Measurements from ENCODE around the gene ZMIZ1.

The ZMIZ1 gene

GRCh38 chr10:79304479-79305087 is 235.8 kb downstream of the ZMIZ1 start:
- Histone ChIP-seq H3K4me3 (ENCODE audit: low read depth, low read length) (no peak overlapping the region), H3K4me1 (ENCODE audit: control insufficient read depth, insufficient read depth, low read length) (no peaks in the 10 kb centered on the region), H3K9me3 (ENCODE audit: control insufficient read depth, insufficient read depth, low read depth, low read length) (no peaks in the 10 kb centered on the region), H3K36me3 (ENCODE audit: control insufficient read depth in 2 of 2, insufficient read depth in 1 of 2, low read length in 2 of 2) (peaks cover 0 to 87% of the 10 kb centered on the region in 2 experiments; a peak in 2 of 3 replicates), H3K27ac (ENCODE audit: extremely low read depth, low read depth, low read length) (no peak overlapping the region)
- POLR2A ChIA-PET = no interaction called here
- TF ChIP-seq ZNF280D (tag by site-specific recombination; IDR thresholded peaks at IDR 0.05) = no peak
- no peak for TF ChIP-seq ZNF138 (tag by site-specific recombination; IDR thresholded peaks at IDR 0.05; ENCODE audit: borderline replicate concordance)
- no peak for TF ChIP-seq ZNF580 (tag by site-specific recombination; IDR thresholded peaks at IDR 0.05)
- TF ChIP-seq ZNF239 (tag by site-specific recombination; IDR thresholded peaks at IDR 0.05) = no peak
- no peak for TF ChIP-seq IKZF3 (tag by site-specific recombination; IDR thresholded peaks at IDR 0.05)
- no peak for TF ChIP-seq KLF9 (tag by site-specific recombination; IDR thresholded peaks at IDR 0.05; ENCODE audit: low read depth)
- CTCF ChIA-PET = interaction anchor here (0.6 kb wide), 1 partner anchor 63 kb away, joined by 3 read pairs; no protein-coding TSS in a partner anchor

- no peaks in the 10 kb centered on the region for H3K9me3 ChIP-seq (ENCODE audit: control insufficient read depth, insufficient read depth, low read depth, low read length)
Measured at GRCh38 chr10:79305515-79305914, 236.7 kb downstream of the ZMIZ1 start.

More at GRCh38 chr10:79305515-79305914, 236.7 kb downstream of the ZMIZ1 start:
- POLR2A ChIA-PET = no interaction called here
- Histone ChIP-seq H3K4me1 (ENCODE audit: control insufficient read depth, insufficient read depth, low read length) (no peaks in the 10 kb centered on the region), H3K4me3 (ENCODE audit: low read depth, low read length) (no peak overlapping the region), H3K27ac (ENCODE audit: extremely low read depth, low read depth, low read length) (no peak overlapping the region), H3K36me3 (ENCODE audit: control insufficient read depth in 2 of 2, insufficient read depth in 1 of 2, low read length in 2 of 2) (peaks cover 0 to 84% of the 10 kb centered on the region in 2 experiments; a peak in 2 of 3 replicates)
- CTCF ChIA-PET = interaction anchor here (0.7 kb wide), 1 partner anchor 9 kb away, joined by 3 read pairs; no protein-coding TSS in a partner anchor
- TF ChIP-seq ZSCAN16 (tag by site-specific recombination; IDR thresholded peaks at IDR 0.05) (no peak), ZNF654 (tag by site-specific recombination; IDR thresholded peaks at IDR 0.05; ENCODE audit: low read depth) (no peak), BCL11A (tag by site-specific recombination; IDR thresholded peaks at IDR 0.05; ENCODE audit: low read depth) (no peak), ZNF433 (tag by site-specific recombination; IDR thresholded peaks at IDR 0.05; ENCODE audit: low read depth) (no peak), ZNF10 (tag by site-specific recombination; IDR thresholded peaks at IDR 0.05) (no peak), ZNF560 (tag by site-specific recombination; IDR thresholded peaks at IDR 0.05; ENCODE audit: borderline replicate concordance) (no peak), ZNF148 (tag by site-specific recombination; IDR thresholded peaks at IDR 0.05; ENCODE audit: borderline replicate concordance) (no peak), KLF10 (tag by site-specific recombination; IDR thresholded peaks at IDR 0.05) (no peak), ZNF362 (tag by site-specific recombination; IDR thresholded peaks at IDR 0.05) (no peak), ZNF510 (tag by site-specific recombination; IDR thresholded peaks at IDR 0.05; ENCODE audit: insufficient replicate concordance) (no peak), ZNF624 (tag by site-specific recombination; IDR thresholded peaks at IDR 0.05) (no peak), ZNF26 (tag by site-specific recombination; IDR thresholded peaks at IDR 0.05) (no peak)

All from HEK293 (cell line).